Measurements from ENCODE around the gene LECT2.

The LECT2 gene

DNA sequence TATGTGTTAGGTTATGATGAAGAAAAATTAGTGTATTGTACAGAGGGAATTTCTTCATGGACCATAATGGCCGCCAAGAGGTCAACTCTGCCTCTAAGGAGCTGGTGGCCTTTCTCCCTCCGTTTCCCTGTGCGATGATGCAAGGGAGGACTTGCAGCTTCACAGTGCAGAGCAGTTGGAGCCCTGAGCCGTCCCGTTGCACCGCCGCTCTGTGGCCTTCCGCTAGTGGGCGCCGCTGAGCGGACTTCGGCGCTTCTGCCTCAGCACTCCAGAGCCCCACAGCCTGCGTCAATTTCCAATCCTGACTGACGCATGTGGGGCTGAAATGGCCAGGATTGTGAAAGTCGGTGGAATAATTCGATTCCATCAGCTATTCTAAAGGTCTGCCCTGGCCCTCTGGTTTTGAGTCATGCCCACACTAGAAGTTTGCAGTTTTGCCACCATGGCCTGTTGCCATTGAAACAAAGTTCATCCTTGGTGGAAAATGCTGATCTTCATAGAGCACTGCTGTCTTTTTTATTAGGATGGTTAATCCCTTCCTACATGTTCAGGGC lies 22.7 kb upstream of the LECT2 start:
- peak; percentile 61 for DNase-seq

DNA sequence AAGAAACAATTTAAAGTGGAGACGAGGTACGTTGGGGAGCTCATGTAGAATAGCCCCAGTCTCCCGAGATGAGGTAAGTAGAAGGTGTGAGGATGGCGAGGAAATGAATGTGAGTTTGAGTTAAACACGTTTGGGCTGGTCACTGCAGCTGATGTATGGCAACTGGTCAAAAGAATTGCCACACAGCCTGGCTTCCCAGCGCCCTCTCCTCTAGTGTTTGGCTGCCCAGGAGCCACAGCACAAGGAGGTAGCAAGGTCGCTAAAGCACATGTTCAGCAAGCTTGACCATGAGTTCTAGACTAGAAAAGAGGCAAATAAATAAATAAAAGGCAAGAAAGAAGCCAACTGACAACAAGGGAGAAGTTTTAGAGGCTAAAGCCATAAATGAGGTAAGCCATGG lies 21.4 kb upstream of the LECT2 start:
- DNase-seq = no peak

DNA sequence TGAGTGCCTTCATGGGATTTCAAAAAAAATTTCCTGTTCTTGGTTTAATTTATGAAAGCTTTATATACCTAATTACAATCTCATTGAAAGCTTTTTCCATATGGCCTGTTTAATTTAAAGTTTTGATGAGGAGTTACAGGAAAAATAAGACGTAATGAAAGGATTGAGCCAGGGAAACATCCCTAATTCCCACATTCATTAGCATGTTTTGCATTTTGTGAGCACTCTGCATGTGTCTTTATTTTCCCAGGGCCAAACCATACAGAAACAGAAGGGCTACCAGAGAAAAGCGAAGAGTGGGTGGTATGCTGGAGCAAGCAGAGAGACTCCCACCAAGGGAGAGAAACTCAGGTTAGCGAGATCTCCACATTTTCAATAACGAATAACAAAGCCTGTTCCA lies 20.3 kb upstream of the LECT2 start:
- no peak for DNase-seq

DNA sequence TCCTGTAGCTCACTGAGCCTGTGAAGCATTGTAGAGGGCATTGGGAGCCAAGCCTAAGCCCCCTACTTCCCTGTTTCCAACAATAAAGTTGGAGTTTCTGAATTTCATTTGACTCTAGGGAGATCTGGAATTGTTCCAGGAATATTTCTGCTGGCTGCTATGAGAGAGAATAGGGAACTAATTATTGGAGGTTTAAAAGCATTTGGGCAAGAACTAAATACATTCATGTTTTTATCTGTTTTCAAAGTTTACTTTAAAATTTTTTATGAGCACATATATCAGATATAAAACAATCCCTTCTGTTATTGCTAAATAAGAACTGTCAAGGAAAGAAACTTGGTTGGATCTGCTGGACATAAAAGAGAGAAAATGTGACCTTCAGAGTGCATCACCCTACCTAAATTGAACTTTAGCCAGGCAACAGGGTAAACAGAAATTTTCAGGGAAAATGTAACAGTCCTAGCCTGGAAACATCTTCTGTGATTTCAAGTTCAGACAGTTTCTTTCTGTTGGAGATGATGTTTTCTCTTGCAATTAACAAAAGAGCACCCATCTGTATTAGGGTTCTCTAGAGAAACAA lies 19.3 kb upstream of the LECT2 start:
- no peak for DNase-seq

DNA sequence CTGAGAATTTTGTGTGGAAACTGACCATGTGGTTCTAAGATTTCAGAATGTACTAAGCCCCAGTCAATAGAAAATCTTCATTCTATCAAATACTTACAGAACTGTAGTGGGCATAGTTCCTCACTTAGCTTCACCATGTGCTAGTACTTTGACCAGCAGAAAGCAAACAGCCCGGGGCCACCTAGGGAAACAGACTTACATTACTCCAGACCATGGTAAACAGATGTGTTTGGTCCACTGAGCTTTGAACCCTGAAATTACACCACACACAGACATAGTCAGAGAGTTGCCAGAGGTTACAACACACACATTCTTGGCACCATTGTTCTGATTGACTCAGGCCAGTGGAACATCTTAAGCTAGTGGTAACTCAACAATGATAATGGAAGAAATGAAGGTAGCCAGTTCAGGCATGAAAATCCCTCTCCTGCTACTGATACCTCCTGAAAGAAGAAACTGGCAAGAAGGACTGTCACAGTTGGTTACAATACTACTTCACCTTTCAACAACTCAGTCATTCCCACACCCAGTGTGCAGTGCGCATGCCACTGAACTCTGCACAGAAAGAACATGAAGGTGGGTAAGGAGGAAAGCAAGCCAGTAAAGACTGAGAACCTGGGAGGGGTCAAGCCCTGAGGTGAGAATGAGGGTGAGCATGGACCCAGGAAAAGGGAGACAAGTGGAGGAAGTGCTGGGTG lies 18.7 kb upstream of the LECT2 start:
- no peak for DNase-seq

DNA sequence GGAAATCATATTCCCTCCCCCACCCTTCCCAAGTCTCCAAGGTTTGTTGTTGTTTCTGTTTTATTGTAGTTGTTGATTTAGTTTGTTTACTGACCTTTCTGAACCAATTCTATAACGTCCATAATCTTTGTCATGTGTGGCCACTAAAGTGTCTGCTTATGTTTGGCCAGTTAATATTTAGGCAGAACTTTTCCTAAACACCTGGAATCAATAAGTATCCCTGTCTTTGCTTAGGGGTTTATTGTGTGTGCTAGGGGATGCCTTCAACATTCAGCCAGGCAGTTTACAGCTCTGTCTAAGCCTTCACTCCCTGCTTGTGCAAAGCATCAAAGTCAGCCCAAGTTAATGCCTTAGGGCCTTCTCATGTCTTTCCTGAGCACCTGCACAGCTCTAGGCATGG lies 16.9 kb upstream of the LECT2 start:
- DNase-seq = no peak

DNA sequence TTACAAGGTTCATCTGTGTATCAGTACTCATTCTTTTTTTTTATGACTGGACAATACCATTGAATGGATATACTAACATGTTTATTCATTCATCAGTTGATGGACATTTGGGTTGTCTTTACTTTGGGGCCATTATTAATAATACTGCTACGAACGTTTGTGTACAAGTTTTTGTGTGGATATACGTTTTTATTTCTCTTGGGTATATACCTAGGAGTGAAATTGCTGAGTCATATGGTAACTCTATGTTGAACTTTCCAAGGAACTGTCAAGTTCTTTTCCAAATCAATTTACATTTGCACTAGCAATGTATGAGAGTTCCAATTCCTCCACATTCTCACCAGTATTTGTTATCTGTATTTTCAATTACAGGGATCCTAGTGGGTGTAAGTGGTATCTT lies 12.0 kb upstream of the LECT2 start:
- DNase-seq = no peak

DNA sequence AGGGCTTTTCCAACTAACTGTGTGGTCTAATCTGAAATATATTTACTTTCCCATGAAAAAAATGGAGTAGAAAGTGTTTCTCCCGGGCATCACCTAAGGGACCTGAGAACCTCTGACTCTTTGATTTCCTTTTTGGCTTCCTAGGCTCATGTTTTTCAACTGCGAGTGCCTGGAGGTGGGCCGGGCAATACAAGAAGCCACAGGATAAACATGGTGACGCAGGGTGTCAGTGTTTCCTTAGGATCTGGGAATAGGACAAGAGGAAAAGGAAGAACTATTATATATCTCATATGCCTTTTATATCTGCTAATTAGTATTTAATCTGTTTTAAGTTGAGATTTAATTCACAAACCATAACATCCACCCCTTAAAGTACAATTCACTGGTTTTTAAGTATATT lies 11.4 kb upstream of the LECT2 start:
- DNase-seq = no peak

DNA sequence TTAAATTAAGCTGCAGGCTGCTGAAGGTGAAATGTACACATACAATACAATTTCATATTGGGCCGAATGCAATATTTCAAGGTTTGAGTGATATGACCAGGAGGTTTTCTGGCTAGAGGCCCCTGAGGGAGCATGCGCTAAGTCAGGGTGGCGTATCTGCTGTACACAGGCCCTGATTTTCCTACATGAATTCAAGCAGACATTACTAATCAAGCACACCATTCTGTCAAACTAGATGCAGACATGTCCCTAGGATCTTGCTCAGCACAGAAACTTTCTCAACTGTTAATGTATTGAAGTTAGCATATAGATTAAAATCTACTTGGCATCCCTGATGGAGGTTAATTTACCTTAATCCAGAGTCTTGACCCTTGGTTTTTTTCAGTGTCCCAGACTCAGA lies 10.7 kb upstream of the LECT2 start:
- no peak for DNase-seq

DNA sequence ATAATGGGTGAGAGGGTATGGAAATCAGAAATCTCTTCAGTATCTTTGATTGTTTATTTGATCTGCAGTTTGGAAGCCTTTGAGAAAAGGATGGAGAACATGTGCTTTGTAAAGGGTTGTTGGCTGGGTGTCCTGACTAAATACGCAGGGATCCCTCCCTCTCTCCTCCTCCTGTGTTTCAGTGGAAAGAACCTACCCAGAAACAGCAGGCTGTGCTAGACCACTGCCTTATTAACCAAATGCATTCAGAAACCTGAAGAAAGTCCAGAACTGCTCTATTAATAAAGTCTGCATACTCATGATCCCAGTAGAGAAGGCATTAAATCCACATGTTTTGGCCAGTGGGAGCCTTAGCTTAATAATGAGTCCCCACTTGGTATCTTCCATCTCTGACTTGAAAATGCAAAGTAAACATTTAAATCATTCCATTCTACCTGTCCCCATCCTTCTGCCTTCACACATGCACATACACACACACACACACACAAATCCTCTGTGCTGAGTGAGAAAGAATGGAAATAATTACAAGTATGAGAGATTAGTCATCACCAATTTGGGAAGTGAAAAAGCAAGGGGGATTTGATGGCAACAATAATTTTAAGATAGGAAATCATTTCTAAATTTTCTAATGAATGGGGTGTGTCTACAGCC lies 10.0 kb upstream of the LECT2 start:
- no peak for DNase-seq

DNA sequence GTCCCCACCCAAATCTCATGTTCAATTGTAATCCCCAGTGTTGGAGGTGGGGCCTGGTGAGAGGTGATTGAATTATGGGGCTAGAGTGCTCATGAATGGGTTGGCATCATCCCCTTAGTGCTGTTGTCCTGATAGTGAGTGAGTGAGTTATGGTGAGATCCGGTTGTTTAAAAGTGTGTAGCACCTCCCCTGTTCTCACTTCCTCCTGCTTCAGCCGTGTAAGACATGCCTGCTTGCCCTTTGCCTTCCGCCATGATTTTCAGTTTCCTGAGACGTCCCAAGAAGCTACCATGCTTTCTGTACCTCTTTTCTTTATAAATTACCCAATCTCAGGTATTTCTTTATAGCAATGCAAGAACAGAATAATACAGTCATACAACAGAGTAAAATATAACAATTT lies 742 bp upstream of the LECT2 start:
- no peak for DNase-seq

DNA sequence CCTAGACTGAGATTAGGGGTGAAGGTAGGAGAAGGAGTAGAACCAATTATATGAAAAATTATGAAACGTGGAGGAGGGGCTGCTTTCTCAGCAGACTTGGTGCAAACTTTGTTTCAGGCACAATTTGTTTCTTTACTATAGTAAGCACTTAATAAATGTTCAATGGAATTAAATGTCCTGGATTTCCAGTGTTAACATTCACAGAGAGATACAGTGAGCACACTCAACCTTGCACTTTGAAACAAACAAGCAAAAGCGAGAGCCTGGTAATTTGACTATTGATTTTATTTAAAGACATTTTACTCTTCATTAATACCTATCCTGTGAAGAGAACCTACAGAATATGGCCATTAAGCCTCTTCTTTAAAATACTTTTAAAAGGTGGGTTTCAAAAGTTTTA lies 933 bp downstream of the LECT2 start:
- DNase-seq = no peak

DNA sequence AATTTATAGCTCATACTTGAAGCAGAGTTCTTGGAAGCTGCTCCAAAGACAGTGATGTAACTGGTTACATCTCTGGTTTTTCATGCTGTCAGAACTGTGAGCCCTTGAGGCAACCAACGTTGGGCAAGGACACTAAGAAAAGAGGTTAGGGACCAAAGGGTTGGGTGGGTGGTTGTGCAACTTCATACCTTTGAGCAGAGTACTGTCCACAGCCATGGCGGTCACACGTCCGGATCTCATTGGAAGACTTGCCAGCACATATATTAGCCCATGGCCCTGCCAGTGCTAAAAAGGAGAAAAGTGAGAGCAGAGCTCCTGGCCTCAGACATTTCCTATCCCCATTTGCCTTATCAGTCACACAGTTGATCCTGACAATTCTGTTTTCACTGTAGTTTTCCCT lies 2.1 kb downstream of the LECT2 start:
- no peak for DNase-seq

DNA sequence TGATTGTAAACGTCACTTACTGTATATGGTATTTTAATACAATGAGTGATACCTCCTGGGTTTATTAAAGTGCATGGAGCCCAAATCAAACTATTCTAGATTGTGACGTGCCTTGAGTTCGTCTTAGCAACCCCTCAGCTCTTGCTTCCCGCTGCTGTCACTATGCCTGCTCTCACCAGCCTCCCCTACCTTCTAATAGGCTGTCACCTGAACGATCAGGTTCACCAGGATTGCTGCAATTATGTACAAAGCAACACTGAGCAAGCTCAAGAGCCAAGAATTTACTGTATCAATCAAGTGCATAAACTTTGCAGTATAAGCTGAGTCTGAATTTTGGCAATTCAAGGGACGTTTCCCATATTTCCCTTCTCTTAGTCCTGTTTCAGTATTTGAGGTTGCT lies 3.0 kb downstream of the LECT2 start:
- no peak for DNase-seq

DNA sequence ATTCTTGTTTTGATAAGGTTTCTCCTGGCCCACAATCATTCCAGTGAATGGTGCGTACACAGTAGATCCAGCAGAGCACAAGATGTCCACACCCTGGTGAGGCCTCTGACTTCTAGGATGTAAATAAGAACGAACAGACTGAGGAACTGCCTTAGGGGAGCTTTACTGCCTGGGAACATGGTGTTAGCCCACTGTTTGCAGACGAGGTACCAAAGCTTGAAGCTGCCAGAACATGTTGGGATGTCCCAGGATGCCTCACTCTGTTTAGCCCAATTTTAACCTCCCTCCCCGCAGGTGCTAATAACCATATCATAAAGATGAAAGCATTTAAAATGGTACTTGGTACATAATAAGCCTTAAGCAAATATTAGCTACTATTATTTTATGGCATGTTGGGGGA lies 3.5 kb downstream of the LECT2 start:
- no peak for DNase-seq

DNA sequence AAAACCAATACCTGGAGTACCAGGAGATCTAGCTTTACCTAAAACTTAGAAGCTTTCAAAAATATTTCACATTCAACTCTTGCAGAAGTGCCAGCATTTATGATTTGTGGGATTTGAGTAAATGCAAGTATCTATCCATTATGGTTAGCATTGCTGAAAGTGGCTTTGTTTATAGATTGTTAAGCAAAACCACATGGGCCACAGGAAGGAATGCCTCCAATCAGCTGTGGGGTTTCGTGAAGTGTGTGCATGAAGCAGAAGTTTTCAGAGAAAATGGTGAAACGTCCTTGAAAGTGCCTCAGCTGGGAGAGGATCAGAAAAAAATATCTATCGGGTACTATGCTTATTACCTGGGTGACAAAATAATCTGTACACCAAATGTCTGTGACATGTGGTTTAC lies 4.2 kb downstream of the LECT2 start:
- DNase-seq = no peak

DNA sequence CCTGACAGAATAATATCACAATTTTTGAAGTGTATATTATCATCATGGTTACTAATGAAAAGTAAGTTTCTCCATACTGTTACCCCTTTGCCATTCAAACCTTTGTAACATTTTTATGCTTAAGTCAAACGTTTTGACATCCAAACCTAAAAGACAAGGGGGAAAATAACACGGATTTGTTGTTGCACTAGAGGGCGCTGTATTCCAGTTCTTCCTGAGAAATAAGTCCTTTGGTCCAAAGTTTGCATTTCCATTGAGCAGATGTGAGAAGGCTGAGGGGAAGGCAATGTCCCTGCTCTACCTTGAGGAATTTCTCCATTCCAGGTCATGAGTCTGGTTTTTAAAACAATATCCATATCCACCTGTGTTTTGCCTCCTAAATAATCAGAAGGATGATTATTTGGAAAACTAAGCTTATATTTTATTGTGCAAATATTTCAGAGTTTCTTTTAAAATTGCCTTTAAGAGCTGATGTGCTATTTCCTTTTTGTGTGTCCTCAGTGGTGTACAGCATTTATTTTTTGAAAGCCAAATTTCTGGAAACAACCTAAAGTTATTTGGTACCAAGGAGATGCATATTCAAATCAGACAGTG lies 9.7 kb downstream of the LECT2 start:
- peak; percentile 57 for DNase-seq

DNA sequence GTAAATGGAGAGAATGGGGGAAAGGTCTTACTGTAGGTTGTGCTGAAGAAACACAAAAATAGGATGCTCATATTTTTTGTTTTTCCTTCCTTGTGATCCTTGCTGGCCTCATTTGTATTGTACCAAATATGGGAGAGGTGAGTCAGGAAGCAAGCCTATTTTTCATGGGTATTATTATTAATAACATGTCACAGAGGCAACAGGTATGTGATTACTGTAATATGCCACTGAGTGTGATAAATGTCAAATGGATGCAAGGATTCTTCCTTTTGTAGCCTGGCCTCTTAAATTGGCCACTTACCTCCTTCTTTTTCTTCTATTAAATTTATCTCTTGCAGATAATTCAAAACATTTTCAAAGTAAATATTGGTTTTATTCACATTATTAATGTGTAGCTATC lies 10.2 kb downstream of the LECT2 start:
- no peak for DNase-seq

DNA sequence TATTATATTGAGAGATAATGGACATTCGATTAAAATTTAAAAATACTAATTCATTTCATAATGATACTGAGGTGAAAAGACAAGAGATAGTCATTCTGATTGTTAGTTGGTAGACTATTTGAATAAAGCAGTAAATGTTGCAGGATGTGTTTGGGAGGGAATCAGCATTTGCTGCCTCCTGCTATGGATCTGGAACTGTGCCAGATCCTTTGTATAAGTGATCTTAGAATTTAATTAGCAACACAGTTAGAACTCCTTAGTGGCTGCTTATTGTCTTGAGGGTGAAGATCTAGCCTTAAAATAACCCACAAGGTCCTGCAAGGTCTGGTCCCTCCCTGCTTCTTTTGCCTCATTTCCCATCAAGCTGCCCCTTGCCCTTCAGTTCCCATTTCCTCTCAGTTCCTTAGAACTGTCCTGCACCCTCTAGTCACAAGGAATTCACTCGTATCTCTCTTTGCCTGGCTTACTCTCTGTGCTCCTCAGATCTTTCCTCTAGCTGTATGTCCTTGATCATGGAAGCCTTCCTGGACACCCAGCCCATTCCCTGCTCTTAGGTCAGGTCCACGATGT lies 12.5 kb downstream of the LECT2 start:
- DNase-seq = no peak

DNA sequence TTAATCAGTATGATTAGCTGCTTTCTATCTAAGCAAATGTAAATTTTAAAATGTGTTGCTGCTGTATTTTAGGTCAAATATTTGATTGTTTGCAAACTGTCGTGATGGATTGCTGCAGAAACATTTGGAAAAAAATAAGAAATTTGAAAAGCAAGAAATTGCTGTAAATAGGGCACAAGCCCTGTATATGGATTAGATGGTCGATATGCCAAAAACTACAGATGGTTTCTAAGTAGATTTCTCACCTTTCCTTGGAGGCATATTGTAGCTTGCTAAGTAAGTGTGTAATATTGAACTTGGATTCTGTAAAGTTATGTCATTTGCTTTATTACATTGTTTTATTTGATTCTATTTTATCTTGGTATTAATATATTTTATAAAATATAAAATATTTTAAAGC lies 13.1 kb downstream of the LECT2 start:
- no peak for DNase-seq

DNA sequence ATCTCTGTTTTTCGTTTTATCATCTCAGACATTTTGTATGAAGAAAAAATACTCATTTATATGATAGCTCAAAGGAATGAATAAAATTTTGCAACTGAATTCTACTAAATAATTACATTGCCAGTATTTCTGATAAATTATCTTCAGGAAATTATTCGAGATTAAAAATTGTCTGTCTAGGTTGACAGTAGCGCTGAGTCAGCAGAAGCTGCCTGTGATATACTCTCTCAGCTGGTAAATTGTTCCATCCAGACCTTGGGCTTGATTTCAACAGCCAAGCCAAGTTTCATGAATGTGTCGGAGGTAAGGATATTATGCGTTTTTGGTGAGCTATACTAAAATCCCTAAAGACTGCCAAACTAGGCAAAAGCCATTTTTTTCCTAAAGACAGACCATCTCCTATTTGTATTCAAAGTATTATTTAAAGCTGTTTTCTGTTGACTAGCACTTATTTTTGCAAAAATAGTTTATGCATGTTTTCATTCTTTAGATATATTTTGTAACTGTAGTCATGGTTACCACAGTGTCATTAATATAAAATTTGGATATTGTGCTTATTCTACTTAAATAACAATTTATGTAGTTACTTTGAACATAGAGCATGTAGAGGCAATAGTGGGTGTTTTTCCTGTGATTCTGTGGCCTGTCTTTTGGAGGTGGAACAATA lies 17.4 kb downstream of the LECT2 start:
- no peak for DNase-seq

DNA sequence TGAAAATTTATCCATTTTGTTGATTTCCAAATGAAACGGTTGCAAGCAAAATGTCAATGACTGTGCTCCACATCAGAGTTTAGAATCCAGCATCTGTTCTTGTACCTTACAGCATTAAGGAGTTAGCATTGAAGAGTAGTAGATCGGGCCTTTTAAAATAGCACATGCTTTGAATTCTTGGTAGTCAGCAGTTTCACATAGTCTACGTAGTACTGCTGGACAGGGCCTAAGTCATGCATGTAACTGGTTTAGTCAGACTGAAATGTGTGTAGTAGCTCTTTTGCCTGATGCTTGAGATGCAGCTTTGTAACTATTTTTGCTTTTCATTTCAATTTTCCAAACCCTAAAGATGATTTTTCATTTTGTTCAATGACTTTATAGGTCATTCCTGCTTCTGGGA lies 19.8 kb downstream of the LECT2 start:
- no peak for DNase-seq

DNA sequence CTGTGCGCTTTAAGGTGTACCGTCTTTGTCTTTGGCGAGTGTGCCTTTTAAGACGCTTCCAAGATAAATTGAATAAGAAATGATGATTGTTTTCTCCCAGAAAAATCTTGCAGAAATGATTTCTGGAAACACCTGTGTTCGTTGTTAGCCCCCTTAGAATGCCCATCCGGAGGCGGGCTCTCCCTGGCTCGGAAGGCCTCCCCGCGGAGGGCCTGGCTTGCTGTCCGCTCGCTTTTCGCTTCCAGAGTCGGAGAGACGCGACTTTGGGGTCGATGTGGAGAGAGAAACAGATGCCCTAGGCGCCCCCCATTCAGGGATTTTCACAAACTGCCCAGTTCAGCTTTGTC lies 23.9 kb downstream of the LECT2 start:
- DNase-seq = no peak

Measured in activated CD4-positive, alpha-beta T cell treated with anti-CD3 and anti-CD28 coated beads, Interleukin-2, amount 50 U/mL, for 16 hours (primary cell).